ENCODE results near the gene SH3GL1. TPM values are rescaled to one million over a fixed set of nuclear protein-coding genes. Genes with fewer than 3 reads are reported as not detected.

Gene SH3GL1
- total RNA-seq, 2 experiments from 2014 or later = 54.6 to 56.8 TPM

DNA sequence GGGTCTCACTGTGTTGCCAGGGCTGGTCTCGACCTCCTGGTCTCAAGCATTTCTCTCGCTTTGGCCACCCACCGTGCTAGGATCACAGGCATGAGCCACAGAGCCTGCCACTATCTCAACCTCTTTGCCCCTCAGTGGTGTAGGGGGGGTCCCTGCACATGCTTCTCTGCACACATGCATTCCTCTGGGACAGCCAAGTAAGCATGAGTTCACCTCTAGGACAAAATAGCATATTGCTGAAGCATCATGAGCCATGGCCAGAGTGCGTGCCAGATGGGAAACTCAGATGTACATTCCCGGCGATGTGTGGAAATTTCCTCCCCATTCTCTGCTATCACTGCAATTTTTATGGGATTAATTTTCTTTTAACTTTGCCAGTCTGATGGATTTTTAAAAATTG lies 25.2 kb upstream of the SH3GL1 start:
- DNase-seq (no peak), ATAC-seq (ENCODE audit: low read depth) (no peak)
- H3K27ac Mint-ChIP-seq = no peak overlapping the region
- H3K9me3 Mint-ChIP-seq = no peaks in the 10 kb centered on the region
- peaks cover 22% of the 10 kb centered on the region for H3K36me3 Mint-ChIP-seq
- peaks cover 11% of the 10 kb centered on the region for H3K4me1 Mint-ChIP-seq
- POLR2A ChIA-PET = no interaction called here
- H3K4me3 Mint-ChIP-seq = no peak overlapping the region
- H3K27me3 Mint-ChIP-seq = no peaks in the 10 kb centered on the region

DNA sequence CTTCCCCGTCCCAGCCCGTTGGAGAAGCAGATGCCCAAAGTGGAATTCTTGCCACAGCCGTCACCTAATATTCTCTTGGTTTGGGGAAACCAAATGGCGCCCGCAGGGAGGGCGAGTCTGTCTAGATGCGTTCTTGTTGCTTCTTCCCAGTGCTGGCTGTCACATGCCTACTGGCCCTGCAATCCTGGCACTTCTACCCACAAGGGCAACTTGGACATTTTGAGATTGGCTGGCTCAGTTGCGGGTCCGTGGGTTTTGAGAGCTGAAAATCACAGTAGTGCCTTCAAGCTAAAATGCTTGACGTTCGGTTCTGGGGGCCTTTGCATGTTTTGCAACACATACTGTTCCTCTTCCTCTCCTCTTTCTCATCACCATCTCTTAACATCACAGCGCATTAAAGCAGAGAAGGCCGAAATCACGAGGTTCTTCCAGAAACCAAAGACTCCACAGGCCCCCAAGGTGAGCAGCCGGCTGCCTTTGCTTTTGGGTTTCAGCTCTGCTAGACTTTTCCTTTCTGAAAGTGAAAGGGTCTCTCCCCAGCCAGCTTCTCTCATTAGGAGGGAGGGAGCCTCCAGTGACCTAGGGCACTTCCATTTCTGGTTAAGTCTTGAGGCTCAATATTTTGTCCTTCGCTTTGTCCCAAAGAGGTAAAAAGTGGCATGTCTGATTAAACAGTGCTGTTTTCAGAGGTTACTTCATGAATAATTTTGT lies 23.2 kb upstream of the SH3GL1 start:
- Mint-ChIP-seq H3K4me3 (no peak overlapping the region), H3K27me3 (no peaks in the 10 kb centered on the region), H3K36me3 (peaks cover 13% of the 10 kb centered on the region), H3K4me1 (peaks cover 13% of the 10 kb centered on the region), H3K9me3 (no peaks in the 10 kb centered on the region), H3K27ac (peak overlapping the region; percentile 62)
- POLR2A ChIA-PET = interaction anchor here (1.8 kb wide), 1 partner anchor 9 kb away, joined by 4 read pairs; no protein-coding TSS in a partner anchor
- no peak for ATAC-seq (ENCODE audit: low read depth)
- no peak for DNase-seq

GRCh38 chr19:4416268-4416667 lies 15.9 kb upstream of the SH3GL1 start:
- ATAC-seq (ENCODE audit: low read depth) (no peak), DNase-seq (no peak)
- H3K27ac Mint-ChIP-seq = no peak overlapping the region
- H3K27me3 Mint-ChIP-seq = no peaks in the 10 kb centered on the region
- H3K36me3 Mint-ChIP-seq = peaks cover 17% of the 10 kb centered on the region
- POLR2A ChIA-PET = no interaction called here
- H3K9me3 Mint-ChIP-seq = no peaks in the 10 kb centered on the region
- no peak overlapping the region for H3K4me3 Mint-ChIP-seq
- H3K4me1 Mint-ChIP-seq = peaks cover 10% of the 10 kb centered on the region

DNA sequence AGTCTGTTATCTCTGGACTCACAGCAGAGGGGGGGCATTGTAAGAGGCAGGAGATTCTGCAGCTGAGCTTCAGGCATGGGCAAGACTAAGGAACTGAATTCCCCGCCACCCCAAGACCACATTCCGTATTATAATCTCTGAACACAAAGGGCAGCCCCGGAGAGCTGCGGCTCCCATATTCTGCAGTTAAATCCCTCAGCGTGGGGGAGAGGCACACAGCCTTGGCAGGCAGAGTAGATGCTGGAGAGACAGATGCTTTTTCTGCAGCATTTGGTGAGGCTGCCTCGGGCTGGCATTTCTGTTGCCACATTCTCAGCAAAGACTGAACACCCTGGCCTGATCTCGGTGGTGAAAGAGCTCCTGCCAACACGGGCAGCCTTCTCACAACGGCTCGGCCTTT lies 15.0 kb upstream of the SH3GL1 start:
- no peak for DNase-seq
- POLR2A ChIA-PET = interaction anchor here (1.2 kb wide), 1 partner anchor 8 kb away, joined by 4 read pairs; no protein-coding TSS in a partner anchor
- H3K27ac Mint-ChIP-seq = no peak overlapping the region
- H3K9me3 Mint-ChIP-seq = no peaks in the 10 kb centered on the region
- H3K4me3 Mint-ChIP-seq = no peak overlapping the region
- H3K4me1 Mint-ChIP-seq = peaks cover 10% of the 10 kb centered on the region
- ATAC-seq (ENCODE audit: low read depth) = no peak
- H3K27me3 Mint-ChIP-seq = no peaks in the 10 kb centered on the region
- peaks cover 17% of the 10 kb centered on the region for H3K36me3 Mint-ChIP-seq

- ATAC-seq (ENCODE audit: low read depth) = no peak
- Mint-ChIP-seq H3K4me1 (peaks cover 10% of the 10 kb centered on the region), H3K27me3 (no peaks in the 10 kb centered on the region), H3K36me3 (peaks cover 16% of the 10 kb centered on the region), H3K4me3 (no peak overlapping the region), H3K27ac (no peak overlapping the region), H3K9me3 (no peaks in the 10 kb centered on the region)
- POLR2A ChIA-PET = interaction anchor here (1.2 kb wide), 1 partner anchor 9 kb away, joined by 4 read pairs; no protein-coding TSS in a partner anchor
- no peak for DNase-seq
Measured at GRCh38 chr19:4414800-4415321, 14.5 kb upstream of the SH3GL1 start.

DNA sequence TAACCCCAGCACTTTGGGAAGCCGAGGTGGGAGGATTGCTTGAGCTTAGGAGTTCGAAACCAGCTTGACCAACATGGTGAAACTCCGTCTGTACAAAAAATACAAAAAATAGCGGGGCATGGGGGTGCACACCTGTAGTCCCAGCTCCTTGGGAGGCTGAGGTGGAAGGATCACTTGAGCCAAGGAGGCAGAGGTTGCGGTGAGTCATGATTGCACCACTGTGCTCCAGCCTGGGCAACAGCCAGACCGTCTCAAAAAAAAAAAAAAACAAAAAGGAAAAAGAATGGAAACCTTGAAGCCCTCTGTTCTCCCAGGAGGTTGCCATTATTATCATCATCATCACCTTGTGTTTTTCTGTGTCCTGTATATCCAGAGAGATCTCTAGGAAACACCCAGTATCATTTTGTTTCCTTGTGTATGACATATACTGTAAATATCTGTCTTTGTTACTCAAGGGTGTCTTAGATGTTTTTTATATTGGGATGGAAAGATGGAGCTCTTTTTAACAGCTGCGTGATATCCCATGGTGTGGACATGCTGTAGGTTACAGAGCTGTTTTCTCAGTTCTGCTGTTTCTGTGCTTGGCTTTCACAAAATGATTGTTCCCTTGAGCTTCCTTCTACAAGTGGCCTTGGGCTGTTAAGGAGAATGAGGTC lies 13.9 kb upstream of the SH3GL1 start:
- no peak overlapping the region for H3K4me3 Mint-ChIP-seq
- H3K27me3 Mint-ChIP-seq = no peaks in the 10 kb centered on the region
- H3K27ac Mint-ChIP-seq = no peak overlapping the region
- DNase-seq (no peak), ATAC-seq (ENCODE audit: low read depth) (no peak)
- POLR2A ChIA-PET = interaction anchor here (1.2 kb wide), 1 partner anchor 9 kb away, joined by 4 read pairs; no protein-coding TSS in a partner anchor
- H3K36me3 Mint-ChIP-seq = peaks cover 14% of the 10 kb centered on the region
- H3K9me3 Mint-ChIP-seq = no peaks in the 10 kb centered on the region
- H3K4me1 Mint-ChIP-seq = peaks cover 8% of the 10 kb centered on the region

DNA sequence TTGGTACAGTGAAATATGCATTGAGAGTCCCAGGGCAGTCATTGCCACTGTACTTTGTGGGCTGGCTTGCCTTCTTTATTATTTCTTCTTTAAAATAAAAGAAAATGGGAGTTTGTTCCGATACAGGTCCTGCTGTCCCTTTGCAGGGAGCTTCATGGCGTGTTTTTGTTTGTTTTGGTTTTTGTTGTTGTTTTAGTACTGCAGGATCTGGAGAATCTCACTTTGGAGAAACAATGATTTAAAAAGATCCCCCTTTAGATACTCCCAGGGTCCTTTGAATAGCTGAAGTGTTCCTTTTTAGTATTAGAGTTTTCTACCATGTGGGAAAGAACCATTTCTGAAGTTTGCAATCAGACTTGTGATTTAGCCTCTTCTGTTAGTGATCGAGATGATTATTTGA lies 13.2 kb upstream of the SH3GL1 start:
- POLR2A ChIA-PET = no interaction called here
- Mint-ChIP-seq H3K27ac (no peak overlapping the region), H3K4me3 (no peak overlapping the region), H3K36me3 (peaks cover 18% of the 10 kb centered on the region), H3K27me3 (no peaks in the 10 kb centered on the region), H3K9me3 (no peaks in the 10 kb centered on the region), H3K4me1 (peaks cover 8% of the 10 kb centered on the region)
- no peak for ATAC-seq (ENCODE audit: low read depth)
- no peak for DNase-seq

GRCh38 chr19:4409123-4409933 lies 9.0 kb upstream of the SH3GL1 start:
- peaks cover 16% of the 10 kb centered on the region for H3K36me3 Mint-ChIP-seq
- H3K4me3 Mint-ChIP-seq = no peak overlapping the region
- POLR2A ChIA-PET = no interaction called here

GRCh38 chr19:4406626-4407025 lies 6.3 kb upstream of the SH3GL1 start:
- POLR2A ChIA-PET = interaction anchor here (0.7 to 2.3 kb wide), 4 partner anchors 45 to 718 kb away, joined by 3 to 5 read pairs (median 4); partner anchors contain the start of genes HDGFL2 and MPND
- no peaks in the 10 kb centered on the region for H3K9me3 Mint-ChIP-seq

More at GRCh38 chr19:4409123-4409933, 9.0 kb upstream of the SH3GL1 start:
- H3K9me3 Mint-ChIP-seq = no peaks in the 10 kb centered on the region
- H3K4me1 Mint-ChIP-seq = peaks cover 16% of the 10 kb centered on the region
- no peak for ATAC-seq (ENCODE audit: low read depth)
- DNase-seq = no peak
- no peak overlapping the region for H3K27ac Mint-ChIP-seq
- H3K27me3 Mint-ChIP-seq = no peaks in the 10 kb centered on the region

DNA sequence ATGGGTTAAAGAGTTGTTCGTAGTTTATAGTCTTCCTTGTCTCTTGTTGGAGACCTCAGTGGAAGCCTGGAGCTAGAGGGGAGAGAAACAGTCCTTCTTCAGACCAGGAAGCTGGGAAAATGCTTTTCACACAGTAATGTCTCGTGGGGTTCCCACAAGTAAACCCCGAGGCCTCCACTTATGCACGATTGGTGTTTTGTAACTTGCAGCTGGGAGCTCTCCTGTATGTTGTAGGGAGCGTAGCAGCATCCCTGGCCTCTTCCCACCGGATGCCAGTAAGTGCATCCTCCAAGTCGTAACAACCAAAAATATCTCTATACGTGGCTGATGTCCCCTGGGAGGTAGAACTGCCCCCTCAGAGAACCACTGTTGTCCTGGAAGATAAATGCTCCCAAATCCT lies 5.6 kb upstream of the SH3GL1 start:
- H3K27ac Mint-ChIP-seq = no peak overlapping the region
- H3K4me1 Mint-ChIP-seq = peaks cover 35% of the 10 kb centered on the region
- H3K4me3 Mint-ChIP-seq = no peak overlapping the region
- H3K27me3 Mint-ChIP-seq = no peaks in the 10 kb centered on the region
- no peak for DNase-seq
- POLR2A ChIA-PET = interaction anchor here (1.2 to 2.3 kb wide), 2 partner anchors 44 to 63 kb away, joined by 3 to 5 read pairs; partner anchors contain the start of gene MPND
- ATAC-seq (ENCODE audit: low read depth) = no peak
- H3K36me3 Mint-ChIP-seq = peaks cover 13% of the 10 kb centered on the region
- H3K9me3 Mint-ChIP-seq = no peaks in the 10 kb centered on the region

More at GRCh38 chr19:4406626-4407025, 6.3 kb upstream of the SH3GL1 start:
- no peak overlapping the region for H3K4me3 Mint-ChIP-seq
- DNase-seq (no peak), ATAC-seq (ENCODE audit: low read depth) (no peak)
- no peaks in the 10 kb centered on the region for H3K27me3 Mint-ChIP-seq
- H3K4me1 Mint-ChIP-seq = peaks cover 29% of the 10 kb centered on the region
- H3K36me3 Mint-ChIP-seq = peaks cover 13% of the 10 kb centered on the region
- H3K27ac Mint-ChIP-seq = no peak overlapping the region

GRCh38 chr19:4403005-4403761 lies 2.8 kb upstream of the SH3GL1 start:
- POLR2A ChIA-PET = interaction anchor here (1.3 to 1.9 kb wide), 5 partner anchors 34 to 136 kb away, joined by 5 to 19 read pairs (median 7); partner anchors contain the start of gene HDGFL2
- peaks cover 43% of the 10 kb centered on the region for H3K4me1 Mint-ChIP-seq

More at GRCh38 chr19:4403005-4403761, 2.8 kb upstream of the SH3GL1 start:
- ATAC-seq (ENCODE audit: low read depth) (no peak), DNase-seq (peak; percentile 38)
- Mint-ChIP-seq H3K27ac (peak overlapping the region; percentile 91), H3K4me3 (peak overlapping the region; percentile 95), H3K27me3 (no peaks in the 10 kb centered on the region), H3K36me3 (peaks cover 14% of the 10 kb centered on the region), H3K9me3 (no peaks in the 10 kb centered on the region)
